ENCODE results near the gene NPTX1.

Gene NPTX1

DNA sequence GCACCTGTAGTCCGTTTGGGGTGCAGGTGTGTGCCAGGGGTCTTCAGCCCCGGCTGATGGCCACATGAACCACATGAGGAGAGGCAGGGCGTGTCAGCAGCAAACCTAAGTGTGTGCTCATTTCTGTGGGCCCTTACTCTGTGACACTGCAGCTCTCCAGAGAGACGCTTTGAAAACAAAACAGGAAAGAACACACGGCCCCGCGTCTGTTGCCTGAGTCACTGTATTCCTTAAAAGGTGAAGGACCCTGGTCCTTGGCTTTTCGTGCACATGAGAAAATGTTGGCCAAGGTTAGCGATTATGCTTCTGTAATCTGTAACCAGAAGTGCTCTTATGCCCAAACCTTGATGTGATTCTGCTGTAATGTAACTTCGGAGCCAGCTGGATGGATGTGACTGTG is 38.9 kb downstream of the NPTX1 start:
- in situ Hi-C loops (cut with MboI; ENCODE audit: low sequenced_read_pairs, unreplicated experiment): no loop called here

DNA sequence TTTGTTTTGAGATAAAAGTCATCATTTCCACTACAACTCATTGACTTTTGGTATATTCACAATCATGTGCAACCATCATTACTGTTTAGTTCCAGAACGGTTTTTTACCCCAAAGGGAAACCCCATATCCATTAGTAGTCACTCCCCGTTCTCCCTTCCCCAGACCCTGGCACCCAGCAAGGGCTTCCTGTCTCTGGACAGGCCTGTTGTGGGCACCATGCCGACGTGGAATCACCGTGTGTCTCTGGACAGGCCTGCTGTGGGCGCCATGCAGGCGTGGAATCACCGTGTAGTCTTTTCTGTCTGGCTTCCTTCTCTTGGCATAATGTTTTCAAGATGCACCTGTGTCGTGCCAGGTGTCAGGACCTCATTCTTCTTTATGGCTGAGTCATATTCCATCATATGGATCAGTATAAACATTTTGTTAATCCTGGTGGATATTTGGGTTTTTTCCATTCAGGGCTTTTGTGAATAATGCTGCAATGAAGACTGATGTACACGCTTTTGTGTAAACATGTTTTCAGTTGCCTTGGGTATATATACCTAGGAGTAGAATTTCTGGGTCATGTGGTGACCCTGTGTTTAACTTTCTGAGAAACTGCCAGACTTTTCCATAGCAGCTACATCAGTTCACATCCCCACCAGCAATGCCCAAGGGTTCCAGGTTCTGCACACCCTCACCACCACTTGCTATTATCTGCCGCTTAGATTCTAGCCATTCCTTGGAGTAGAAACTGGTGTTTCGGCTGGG is 42.3 kb downstream of the NPTX1 start:
- TF ChIP-seq, protein P1, sequence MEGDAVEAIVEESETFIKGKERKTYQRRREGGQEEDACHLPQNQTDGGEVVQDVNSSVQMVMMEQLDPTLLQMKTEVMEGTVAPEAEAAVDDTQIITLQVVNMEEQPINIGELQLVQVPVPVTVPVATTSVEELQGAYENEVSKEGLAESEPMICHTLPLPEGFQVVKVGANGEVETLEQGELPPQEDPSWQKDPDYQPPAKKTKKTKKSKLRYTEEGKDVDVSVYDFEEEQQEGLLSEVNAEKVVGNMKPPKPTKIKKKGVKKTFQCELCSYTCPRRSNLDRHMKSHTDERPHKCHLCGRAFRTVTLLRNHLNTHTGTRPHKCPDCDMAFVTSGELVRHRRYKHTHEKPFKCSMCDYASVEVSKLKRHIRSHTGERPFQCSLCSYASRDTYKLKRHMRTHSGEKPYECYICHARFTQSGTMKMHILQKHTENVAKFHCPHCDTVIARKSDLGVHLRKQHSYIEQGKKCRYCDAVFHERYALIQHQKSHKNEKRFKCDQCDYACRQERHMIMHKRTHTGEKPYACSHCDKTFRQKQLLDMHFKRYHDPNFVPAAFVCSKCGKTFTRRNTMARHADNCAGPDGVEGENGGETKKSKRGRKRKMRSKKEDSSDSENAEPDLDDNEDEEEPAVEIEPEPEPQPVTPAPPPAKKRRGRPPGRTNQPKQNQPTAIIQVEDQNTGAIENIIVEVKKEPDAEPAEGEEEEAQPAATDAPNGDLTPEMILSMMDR (IDR thresholded peaks at IDR 0.05; ENCODE audit: borderline replicate concordance, control extremely low read depth, extremely low read depth, insufficient read depth, missing control alignments): no peak
- DNase-seq (ENCODE audit: low spot score): no peak
- in situ Hi-C loops (cut with MboI; ENCODE audit: low sequenced_read_pairs, unreplicated experiment): no loop called here

More for the DNA sequence above, 38.9 kb downstream of the NPTX1 start:
- TF ChIP-seq, protein P1 (IDR thresholded peaks at IDR 0.05; ENCODE audit: borderline replicate concordance, control extremely low read depth, extremely low read depth, insufficient read depth, missing control alignments): no peak
- no peak for DNase-seq (ENCODE audit: low spot score)

GRCh38 chr17:80432961-80433550 is 43.4 kb downstream of the NPTX1 start:
- in situ Hi-C loops (cut with MboI; ENCODE audit: low sequenced_read_pairs, unreplicated experiment): no loop called here
- TF ChIP-seq, protein P1 (IDR thresholded peaks at IDR 0.05; ENCODE audit: borderline replicate concordance, control extremely low read depth, extremely low read depth, insufficient read depth, missing control alignments): no peak
- no peak for DNase-seq (ENCODE audit: low spot score)

GRCh38 chr17:80432350-80432955 is 44.0 kb downstream of the NPTX1 start:
- DNase-seq (ENCODE audit: low spot score): no peak
- TF ChIP-seq, protein P1 (IDR thresholded peaks at IDR 0.05; ENCODE audit: borderline replicate concordance, control extremely low read depth, extremely low read depth, insufficient read depth, missing control alignments): no peak
- in situ Hi-C loops (cut with MboI; ENCODE audit: low sequenced_read_pairs, unreplicated experiment): no loop called here

GRCh38 chr17:80431246-80432195 is 44.9 kb downstream of the NPTX1 start:
- TF ChIP-seq, protein P1 (IDR thresholded peaks at IDR 0.05; ENCODE audit: borderline replicate concordance, control extremely low read depth, extremely low read depth, insufficient read depth, missing control alignments): no peak
- no peak for DNase-seq (ENCODE audit: low spot score)
- in situ Hi-C loops (cut with MboI; ENCODE audit: low sequenced_read_pairs, unreplicated experiment): no loop called here
